ENCODE measurements around the gene PNPLA7. TPM values are rescaled to one million over a fixed set of nuclear protein-coding genes. Genes with fewer than 3 reads are reported as not detected.

The PNPLA7 gene
- total and polyA plus RNA-seq, 2 of the 8 experiments (the other 6 are each of a cell fraction or from before 2014, with no cell fraction given), result 0.35 to 0.47 TPM

- TF ChIP-seq CHD7 (IDR thresholded peaks at IDR 0.05; ENCODE audit: insufficient replicate concordance, low read length) (no peak), NRF1 (IDR thresholded peaks at IDR 0.05; ENCODE audit: low read depth, low read length) (no peak), MAX (IDR thresholded peaks at IDR 0.05) (no peak), ASH2L (IDR thresholded peaks at IDR 0.05; ENCODE audit: low read length) (no peak), MAFK (IDR thresholded peaks at IDR 0.05; ENCODE audit: low read depth, low read length) (no peak), TAF1 (IDR thresholded peaks at IDR 0.05; ENCODE audit: low read depth, low read length) (no peak), FOSL1 (IDR thresholded peaks at IDR 0.05; ENCODE audit: insufficient read depth, low read depth, low read length) (no peak), POU5F1 (IDR thresholded peaks at IDR 0.05; ENCODE audit: low read depth, low read length) (no peak), BRCA1 (IDR thresholded peaks at IDR 0.05; ENCODE audit: low read depth, low read length) (no peak), CTBP2 (IDR thresholded peaks at IDR 0.05; ENCODE audit: borderline replicate concordance, insufficient read depth, insufficient read length, low read length) (no peak), POLR2A (IDR thresholded peaks at IDR 0.05; ENCODE audit: control extremely low read depth in 1 of 2, low read depth in 2 of 2, low read length in 2 of 2) (no peak)
Observed at GRCh38 chr9:137520614-137521404, 29.4 kb downstream of the PNPLA7 start (continued).

All from H1 (cell line).